ENCODE results near the gene CHORDC1.
"Not testable (repeated sequence)": the region's sequence is repeated elsewhere in the genome, so short reads cannot be mapped to it uniquely, and the experiment has no call there.

The CHORDC1 gene

GRCh38 chr11:90213322-90213721 is 9.5 kb downstream of the CHORDC1 start:
- no peak for DNase-seq

GRCh38 chr11:90208857-90209256 is 14.0 kb downstream of the CHORDC1 start:
- DNase-seq: no peak

- not testable (repeated sequence) for DNase-seq
These were observed 14.9 kb downstream of the CHORDC1 start for GRCh38 chr11:90207992-90208391.

- peak in 1 of 2 experiments; percentile 1 for DNase-seq
These were observed 17.8 kb downstream of the CHORDC1 start for GRCh38 chr11:90204832-90205646.

GRCh38 chr11:90204407-90204806 is 18.4 kb downstream of the CHORDC1 start:
- DNase-seq: no peak

- DNase-seq: no peak
These were observed 20.5 kb downstream of the CHORDC1 start for GRCh38 chr11:90202342-90202741.

GRCh38 chr11:90197377-90197776 is 25.5 kb downstream of the CHORDC1 start:
- no peak for DNase-seq

GRCh38 chr11:90192869-90193582 is 29.8 kb downstream of the CHORDC1 start:
- DNase-seq: no peak

GRCh38 chr11:90189011-90189410 is 33.8 kb downstream of the CHORDC1 start:
- DNase-seq: no peak

- no peak for DNase-seq
These were observed 35.0 kb downstream of the CHORDC1 start for GRCh38 chr11:90187839-90188238.

- no peak for DNase-seq
These were observed 42.9 kb downstream of the CHORDC1 start for GRCh38 chr11:90179923-90180322.

- no peak for DNase-seq
These were observed 44.1 kb downstream of the CHORDC1 start for GRCh38 chr11:90178751-90179150.

GRCh38 chr11:90176069-90176468 is 46.8 kb downstream of the CHORDC1 start:
- DNase-seq: no peak

- no peak for DNase-seq
These were observed 51.5 kb downstream of the CHORDC1 start for GRCh38 chr11:90171359-90171758.

- DNase-seq: no peak
These were observed 54.3 kb downstream of the CHORDC1 start for GRCh38 chr11:90168571-90168970.

- not testable (repeated sequence) for DNase-seq
These were observed 55.1 kb downstream of the CHORDC1 start for GRCh38 chr11:90167704-90168103.

GRCh38 chr11:90166982-90167573 is 55.8 kb downstream of the CHORDC1 start:
- DNase-seq: not testable (repeated sequence)
